ENCODE data around the gene SPANXN2.

SPANXN2 gene

GRCh38 chrX:143701460-143701859, 19.1 kb downstream of the SPANXN2 start:
- Histone ChIP-seq H3F3A (ENCODE audit: control insufficient read depth, insufficient read depth) (no peaks in the 10 kb centered on the region), H3K27me3 (ENCODE audit: control insufficient read depth, low read length) (no peaks in the 10 kb centered on the region), H3K4me1 (ENCODE audit: control insufficient read depth, low read length) (no peaks in the 10 kb centered on the region), H3K9me3 (ENCODE audit: control insufficient read depth, insufficient read depth, low read length) (no peaks in the 10 kb centered on the region), H3K9me2 (replicated peaks; ENCODE audit: control insufficient read depth, low read length) (no peaks in the 10 kb centered on the region), H4K20me1 (ENCODE audit: control insufficient read depth, insufficient read depth, low read depth, low read length) (no peaks in the 10 kb centered on the region), H3K36me3 (ENCODE audit: control insufficient read depth, low read length) (no peaks in the 10 kb centered on the region), H3K4me2 (ENCODE audit: low read length) (no peak overlapping the region), H3K79me2 (ENCODE audit: control insufficient read depth, low read length) (no peaks in the 10 kb centered on the region), H3K27ac (ENCODE audit: low read depth, low read length) (no peak overlapping the region), H3K4me3 (ENCODE audit: low read length) (no peak overlapping the region)
- TF ChIP-seq CTCF (IDR thresholded peaks at IDR 0.05; ENCODE audit: low read depth, low read length, poor library complexity, severe bottlenecking) (no peak), EZH2phosphoT487 (IDR thresholded peaks at IDR 0.05; ENCODE audit: borderline replicate concordance, low read length) (no peak)

GRCh38 chrX:143694885-143695284, 25.7 kb downstream of the SPANXN2 start:
- no peaks in the 10 kb centered on the region for H3F3A ChIP-seq (ENCODE audit: control insufficient read depth, insufficient read depth)
- H3K79me2 ChIP-seq (ENCODE audit: control insufficient read depth, low read length), result no peaks in the 10 kb centered on the region
- H3K9me2 ChIP-seq (replicated peaks; ENCODE audit: control insufficient read depth, low read length), result no peaks in the 10 kb centered on the region
- H3K27me3 ChIP-seq (ENCODE audit: control insufficient read depth, low read length), result no peaks in the 10 kb centered on the region
- H3K36me3 ChIP-seq (ENCODE audit: control insufficient read depth, low read length), result no peaks in the 10 kb centered on the region
- no peaks in the 10 kb centered on the region for H3K4me1 ChIP-seq (ENCODE audit: control insufficient read depth, low read length)
- no peak overlapping the region for H3K4me2 ChIP-seq (ENCODE audit: low read length)
- no peak overlapping the region for H3K27ac ChIP-seq (ENCODE audit: low read depth, low read length)
- H3K9me3 ChIP-seq (ENCODE audit: control insufficient read depth, insufficient read depth, low read length), result no peaks in the 10 kb centered on the region
- no peak for TF ChIP-seq EZH2phosphoT487 (IDR thresholded peaks at IDR 0.05; ENCODE audit: borderline replicate concordance, low read length)
- TF ChIP-seq CTCF (IDR thresholded peaks at IDR 0.05; ENCODE audit: low read depth, low read length, poor library complexity, severe bottlenecking), result no peak
- no peaks in the 10 kb centered on the region for H4K20me1 ChIP-seq (ENCODE audit: control insufficient read depth, insufficient read depth, low read depth, low read length)
- H3K4me3 ChIP-seq (ENCODE audit: low read length), result no peak overlapping the region

- TF ChIP-seq CTCF (IDR thresholded peaks at IDR 0.05; ENCODE audit: low read depth, low read length, poor library complexity, severe bottlenecking) (no peak), EZH2phosphoT487 (IDR thresholded peaks at IDR 0.05; ENCODE audit: borderline replicate concordance, low read length) (no peak)
- Histone ChIP-seq H3K79me2 (ENCODE audit: control insufficient read depth, low read length) (no peaks in the 10 kb centered on the region), H3K4me1 (ENCODE audit: control insufficient read depth, low read length) (no peaks in the 10 kb centered on the region), H4K20me1 (ENCODE audit: control insufficient read depth, insufficient read depth, low read depth, low read length) (no peaks in the 10 kb centered on the region), H3K9me3 (ENCODE audit: control insufficient read depth, insufficient read depth, low read length) (no peaks in the 10 kb centered on the region), H3K4me2 (ENCODE audit: low read length) (no peak overlapping the region), H3K27me3 (ENCODE audit: control insufficient read depth, low read length) (no peaks in the 10 kb centered on the region), H3K4me3 (ENCODE audit: low read length) (no peak overlapping the region), H3K36me3 (ENCODE audit: control insufficient read depth, low read length) (no peaks in the 10 kb centered on the region), H3K9me2 (replicated peaks; ENCODE audit: control insufficient read depth, low read length) (no peaks in the 10 kb centered on the region), H3K27ac (ENCODE audit: low read depth, low read length) (no peak overlapping the region), H3F3A (ENCODE audit: control insufficient read depth, insufficient read depth) (no peaks in the 10 kb centered on the region)
Measured at GRCh38 chrX:143683486-143683885, 37.1 kb downstream of the SPANXN2 start.

GRCh38 chrX:143674926-143675325, 45.6 kb downstream of the SPANXN2 start:
- Histone ChIP-seq H4K20me1 (ENCODE audit: control insufficient read depth, insufficient read depth, low read depth, low read length) (no peaks in the 10 kb centered on the region), H3K4me1 (ENCODE audit: control insufficient read depth, low read length) (no peaks in the 10 kb centered on the region), H3F3A (ENCODE audit: control insufficient read depth, insufficient read depth) (no peaks in the 10 kb centered on the region), H3K36me3 (ENCODE audit: control insufficient read depth, low read length) (no peaks in the 10 kb centered on the region), H3K9me3 (ENCODE audit: control insufficient read depth, insufficient read depth, low read length) (no peaks in the 10 kb centered on the region), H3K79me2 (ENCODE audit: control insufficient read depth, low read length) (no peaks in the 10 kb centered on the region), H3K4me3 (ENCODE audit: low read length) (no peak overlapping the region), H3K9me2 (replicated peaks; ENCODE audit: control insufficient read depth, low read length) (no peaks in the 10 kb centered on the region), H3K27me3 (ENCODE audit: control insufficient read depth, low read length) (no peaks in the 10 kb centered on the region), H3K27ac (ENCODE audit: low read depth, low read length) (no peak overlapping the region), H3K4me2 (ENCODE audit: low read length) (no peak overlapping the region)
- TF ChIP-seq EZH2phosphoT487 (IDR thresholded peaks at IDR 0.05; ENCODE audit: borderline replicate concordance, low read length), result no peak
- no peak for TF ChIP-seq CTCF (IDR thresholded peaks at IDR 0.05; ENCODE audit: low read depth, low read length, poor library complexity, severe bottlenecking)

All from DOHH2 (cell line).